GM10248 (cell line): ENCODE results near the gene SGSM1.

Experiments
- CTCF ChIA-PET: fragments of 300-600 bp; sonication (Branson Sonifier 250); formaldehyde crosslinking; extraction: SDS; loops from one replicate; lab custom pipeline; 2021; ENCODE audit warnings: antibody characterized with exemption; lab: Yijun Ruan, JAX
- POLR2A ChIA-PET: fragments of 350-650 bp; sonication (Branson Sonifier 250); formaldehyde crosslinking; extraction: SDS; loops from one replicate; lab custom pipeline; 2020; ENCODE audit warnings: antibody characterized with exemption; lab: Yijun Ruan, JAX
- DNase-seq: peaks from one replicate; pipeline ENCODE4 v3.0.0; 2012; ENCODE audit errors: extremely low spot score
- CTCF ChIP-seq: IDR thresholded peaks from 2 replicates; pipeline ENCODE4 v1.5.1; 2012; ENCODE audit warnings: mild to moderate bottlenecking, low read depth; ENCODE audit errors: extremely low read depth, missing control alignments, control extremely low read depth

SGSM1 gene

GRCh38 chr22:24813861-24814770 lies 8.1 kb downstream of the SGSM1 start:
- TF ChIP-seq CTCF = no peak
- ChIA-PET POLR2A (no interaction called here), CTCF (interaction anchor here (1.6 to 4.0 kb wide), 2 partner anchors 11 to 36 kb away, joined by 4 to 26 read pairs; no protein-coding TSS in a partner anchor)
- no peak for DNase-seq

DNA sequence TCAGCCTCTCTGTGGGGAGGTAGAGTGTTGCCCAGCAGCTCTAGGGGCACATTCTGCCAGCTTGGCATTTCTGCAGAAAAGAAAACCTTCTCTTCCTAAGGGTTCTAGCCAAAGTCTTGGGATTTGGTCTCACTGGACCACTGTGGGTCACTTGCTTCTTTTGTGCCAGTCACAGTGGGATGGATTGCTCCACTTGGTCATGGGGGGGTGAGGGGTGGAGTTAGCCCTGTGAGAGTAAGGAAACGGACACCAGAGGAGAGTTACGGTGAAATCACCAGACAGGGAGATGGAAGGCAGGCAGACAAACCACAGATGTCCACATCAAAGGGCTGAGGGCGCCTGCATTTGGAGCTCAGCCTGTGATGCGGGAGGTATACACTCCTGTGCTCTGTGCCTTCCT lies 10.8 kb downstream of the SGSM1 start:
- DNase-seq = no peak
- POLR2A ChIA-PET = no interaction called here
- no peak for TF ChIP-seq CTCF
- CTCF ChIA-PET = interaction anchor here (1.8 kb wide), 1 partner anchor 14 kb away, joined by 8 read pairs; no protein-coding TSS in a partner anchor

DNA sequence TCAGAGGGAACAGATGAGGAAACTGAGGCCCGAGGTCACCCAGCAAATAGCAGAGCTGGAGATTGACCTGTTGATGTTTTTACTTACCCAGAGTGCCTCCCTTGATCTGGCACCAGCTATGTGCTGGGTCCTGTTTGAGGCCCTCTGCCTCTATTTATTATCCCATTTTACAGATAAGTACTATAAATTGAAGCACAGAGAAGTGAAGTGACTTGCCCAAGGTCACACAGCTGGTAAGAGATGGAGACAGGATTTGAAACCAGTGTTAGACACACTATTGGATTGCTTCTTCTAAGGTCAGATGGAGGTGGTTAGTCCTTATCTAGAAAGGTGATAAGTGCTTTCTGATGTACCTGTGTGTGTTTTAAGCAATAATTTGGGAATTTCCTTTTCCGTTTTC lies 13.5 kb downstream of the SGSM1 start:
- CTCF ChIA-PET = interaction anchor here (0.7 kb wide), 1 partner anchor 17 kb away, joined by 3 read pairs; no protein-coding TSS in a partner anchor
- no peak for TF ChIP-seq CTCF
- POLR2A ChIA-PET = no interaction called here
- DNase-seq = no peak

- no peak for DNase-seq
- CTCF ChIA-PET = interaction anchor here (0.7 kb wide), 1 partner anchor 17 kb away, joined by 3 read pairs; no protein-coding TSS in a partner anchor
- no peak for TF ChIP-seq CTCF
- POLR2A ChIA-PET = no interaction called here
These were observed 14.0 kb downstream of the SGSM1 start for GRCh38 chr22:24819911-24820461.

GRCh38 chr22:24822471-24822870 lies 16.5 kb downstream of the SGSM1 start:
- no peak for TF ChIP-seq CTCF
- CTCF ChIA-PET = no interaction called here
- POLR2A ChIA-PET = no interaction called here

GRCh38 chr22:24823787-24824186 lies 17.8 kb downstream of the SGSM1 start:
- POLR2A ChIA-PET = no interaction called here
- CTCF ChIA-PET = interaction anchor here (0.8 to 1.3 kb wide), 3 partner anchors 14 to 27 kb away, joined by 3 to 5 read pairs (median 3); no protein-coding TSS in a partner anchor
- TF ChIP-seq CTCF = no peak
- DNase-seq = no peak

More at GRCh38 chr22:24822471-24822870, 16.5 kb downstream of the SGSM1 start:
- DNase-seq = no peak
